Endodermal cell (in vitro differentiated cells): ENCODE results near the gene PDYN. TPM values are rescaled to one million over a fixed set of nuclear protein-coding genes. Genes with fewer than 3 reads are reported as not detected.
A peak's percentile ranks its signal among the peaks of the same experiment; 100 is the strongest.

Experiments
- DNase-seq: peaks from one replicate; pipeline ENCODE4 v3.0.0-alpha.2; 2017
- H3K27ac ChIP-seq: 2 replicates; pipeline ENCODE4 v1.5.1; 2013; ENCODE audit warnings: mild to moderate bottlenecking, low read depth, low read length, moderate library complexity
- H3K27me3 ChIP-seq: 2 replicates; pipeline ENCODE4 v1.6.1; 2013; ENCODE audit warnings: mild to moderate bottlenecking, low read length, moderate library complexity; ENCODE audit not compliant: insufficient read depth, control insufficient read depth, poor library complexity, severe bottlenecking
- H3K36me3 ChIP-seq: 2 replicates; pipeline ENCODE4 v1.7.0; 2013; ENCODE audit warnings: mild to moderate bottlenecking, low read length, moderate library complexity; ENCODE audit not compliant: control insufficient read depth, insufficient read depth
- H3K4me1 ChIP-seq: one replicate; pipeline ENCODE4 v1.7.0; 2013; ENCODE audit warnings: low read length; ENCODE audit not compliant: control insufficient read depth, insufficient read depth
- H3K4me3 ChIP-seq: 2 replicates; pipeline ENCODE4 v1.5.1; 2013; ENCODE audit warnings: mild to moderate bottlenecking, low read length, moderate library complexity
- H3K9ac ChIP-seq: 2 replicates; pipeline ENCODE4 v1.6.1; 2013; ENCODE audit warnings: mild to moderate bottlenecking, low read length, moderate library complexity; ENCODE audit not compliant: poor library complexity, severe bottlenecking; ENCODE audit errors: extremely low read depth
- H3K9me3 ChIP-seq: 2 replicates; pipeline ENCODE4 v1.6.1; 2013; ENCODE audit warnings: mild to moderate bottlenecking, low read length, moderate library complexity; ENCODE audit not compliant: control insufficient read depth
- H3K27ac Mint-ChIP-seq: 2 replicates; pipeline ENCODE4 v1.8.0; 2020; ENCODE audit warnings: mixed read lengths
- H3K27me3 Mint-ChIP-seq: 2 replicates; pipeline ENCODE4 v1.8.0; 2021; ENCODE audit warnings: mild to moderate bottlenecking, mixed read lengths; ENCODE audit not compliant: insufficient read depth
- H3K36me3 Mint-ChIP-seq: 2 replicates; pipeline ENCODE4 v1.8.0; 2020; ENCODE audit warnings: low read depth, mixed read lengths
- H3K4me1 Mint-ChIP-seq: 2 replicates; pipeline ENCODE4 v1.8.0; 2020; ENCODE audit warnings: mixed read lengths
- H3K4me3 Mint-ChIP-seq: 2 replicates; pipeline ENCODE4 v1.8.0; 2020; ENCODE audit warnings: mild to moderate bottlenecking, moderate library complexity, mixed read lengths
- H3K9me3 Mint-ChIP-seq: 2 replicates; pipeline ENCODE4 v1.8.0; 2020; ENCODE audit warnings: mild to moderate bottlenecking, mixed read lengths
- CTCF ChIP-seq: fragments of 200-600 bp; sonication (generic); conservative IDR thresholded peaks from 2 replicates; pipeline ENCODE4 v1.5.0; 2021; ENCODE audit warnings: antibody characterized with exemption, mild to moderate bottlenecking
- whole genome bisulfite sequencing, 2 experiments: methylation state at CpG; one replicate each; pipeline versions ENCODE4 v1.1.5 to v1.1.7; 2013; ENCODE audit warnings: missing lambda C conversion rate in 2 of 2, mixed read lengths in 1 of 2; ENCODE audit not compliant: insufficient coverage in 1 of 2, insufficient read length in 1 of 2; 5-methylcytosine and 5-hydroxymethylcytosine counted together
- total RNA-seq, 2 donors: library from RNA; stranded (reverse); fragmentation: NEBNext Ultra II Directional in 1 of 2; extraction: Animal tissue kit (Norgen Biotek cat#: 25700) in 1 of 2; gene quantifications; 2 replicates in 1 of 2; 3 replicates in 1 of 2; pipeline ENCODE4 v1.2.1, GENCODE V29; 2021

The PDYN gene
- total RNA-seq, 2 donors from 2014 or later = 0.51 to 0.71 TPM

GRCh38 chr20:2002365-2002764, 8.5 kb upstream of the PDYN start:
- no peak for TF ChIP-seq CTCF
- no peak overlapping the region for H3K27ac ChIP-seq
- Mint-ChIP-seq H3K9me3 (no peaks in the 10 kb centered on the region), H3K4me3 (no peak overlapping the region), H3K4me1 (peaks cover 11% of the 10 kb centered on the region), H3K27ac (no peak overlapping the region), H3K36me3 (no peaks in the 10 kb centered on the region), H3K27me3 (peaks cover 27% of the 10 kb centered on the region)
- H3K4me3 ChIP-seq = no peak overlapping the region
- DNase-seq = peak; percentile 13
- H3K27me3 ChIP-seq = peaks cover 19% of the 10 kb centered on the region
- WGBS, 2 experiments = 86 to 90% methylated on average over 4 of the region's 4 CpGs
- no peak overlapping the region for H3K9ac ChIP-seq
- no peaks in the 10 kb centered on the region for H3K9me3 ChIP-seq
- H3K4me1 ChIP-seq = peaks cover 14% of the 10 kb centered on the region
- no peaks in the 10 kb centered on the region for H3K36me3 ChIP-seq

GRCh38 chr20:2001119-2001518, 7.3 kb upstream of the PDYN start:
- H3K4me3 ChIP-seq = no peak overlapping the region
- H3K9me3 ChIP-seq = no peaks in the 10 kb centered on the region
- Mint-ChIP-seq H3K27ac (no peak overlapping the region), H3K9me3 (no peaks in the 10 kb centered on the region), H3K4me3 (no peak overlapping the region), H3K27me3 (peaks cover 24% of the 10 kb centered on the region), H3K36me3 (no peaks in the 10 kb centered on the region), H3K4me1 (peaks cover 8% of the 10 kb centered on the region)
- no peak for DNase-seq
- peaks cover 9% of the 10 kb centered on the region for H3K4me1 ChIP-seq
- no peak for TF ChIP-seq CTCF
- no peaks in the 10 kb centered on the region for H3K36me3 ChIP-seq
- no peak overlapping the region for H3K27ac ChIP-seq
- 82 to 85% methylated on average over 3 of the region's 3 CpGs for WGBS, 2 experiments
- no peak overlapping the region for H3K9ac ChIP-seq
- peaks cover 20% of the 10 kb centered on the region for H3K27me3 ChIP-seq

GRCh38 chr20:2000285-2000684, 6.4 kb upstream of the PDYN start:
- peaks cover 23% of the 10 kb centered on the region for H3K27me3 ChIP-seq
- H3K9ac ChIP-seq = no peak overlapping the region
- no peak overlapping the region for H3K27ac ChIP-seq
- TF ChIP-seq CTCF = no peak
- DNase-seq = no peak
- WGBS, 2 experiments = 72 to 79% methylated on average over 2 to 6 of the region's 6 CpGs
- peaks cover 3% of the 10 kb centered on the region for H3K4me1 Mint-ChIP-seq
- H3K4me3 ChIP-seq = no peak overlapping the region
- no peaks in the 10 kb centered on the region for H3K9me3 ChIP-seq
- no peak overlapping the region for H3K4me3 Mint-ChIP-seq
- peaks cover 31% of the 10 kb centered on the region for H3K27me3 Mint-ChIP-seq
- no peaks in the 10 kb centered on the region for H3K9me3 Mint-ChIP-seq
- H3K36me3 ChIP-seq = no peaks in the 10 kb centered on the region
- peaks cover 4% of the 10 kb centered on the region for H3K4me1 ChIP-seq
- no peak overlapping the region for H3K27ac Mint-ChIP-seq
- no peaks in the 10 kb centered on the region for H3K36me3 Mint-ChIP-seq
